Testis (tissue), 2 donors: ENCODE results near the gene MBP.

Experiments used
- POLR2A ChIP-seq: fragments of 450-650 bp; IDR thresholded peaks from one replicate; pipeline ENCODE4 v1.6.1; 2017; ENCODE audit warnings: antibody characterized with exemption, mild to moderate bottlenecking, moderate library complexity
- TF ChIP-seq, protein P1 (sequence below), 3 experiments: fragments of 450-650 bp in 2 of 3; fragments of 200-600 bp in 1 of 3; sonication (generic) in 1 of 3; IDR thresholded peaks; one replicate each; pipeline ENCODE4 v1.5.1; 2016 to 2019; ENCODE audit warnings: antibody characterized with exemption in 3 of 3, mild to moderate bottlenecking in 2 of 3, moderate library complexity in 1 of 3

DNA sequence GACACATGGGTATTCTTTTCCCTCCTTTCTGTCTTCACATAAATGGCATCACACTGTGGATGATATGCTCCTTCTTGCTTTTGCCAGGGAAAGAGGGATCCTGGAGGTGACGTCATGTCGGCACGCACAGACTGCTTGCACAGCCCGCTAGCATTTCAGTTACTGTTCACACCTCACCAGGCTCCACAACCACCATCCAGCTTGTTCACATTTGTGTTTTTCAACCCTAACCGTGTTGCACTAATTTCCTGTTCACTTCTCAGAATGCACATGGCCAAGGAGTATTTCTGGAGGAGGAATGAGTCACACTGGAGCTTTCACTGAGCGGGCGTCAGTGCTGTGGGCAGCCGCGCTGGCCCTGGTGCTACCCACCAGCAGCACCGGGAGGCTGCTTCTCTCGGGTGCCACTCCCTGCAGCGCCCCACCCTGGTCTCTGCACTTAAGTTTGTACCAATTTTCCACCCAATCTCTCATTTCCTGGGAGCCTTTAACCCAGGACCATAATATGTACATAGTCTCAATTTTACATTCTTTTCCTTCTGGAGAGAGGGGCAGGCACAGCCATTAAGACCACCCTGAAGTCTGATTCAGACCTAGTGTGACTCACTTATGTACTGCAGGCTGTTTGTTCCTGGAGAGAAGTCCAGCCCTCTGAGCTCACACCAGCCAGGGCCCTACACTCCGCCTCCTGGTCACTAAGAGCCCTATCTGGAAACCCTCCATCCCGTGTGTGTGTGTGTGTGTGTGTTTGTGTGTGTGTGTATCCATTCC lies 65.1 kb downstream of the MBP start:
- TF ChIP-seq, protein P1, sequence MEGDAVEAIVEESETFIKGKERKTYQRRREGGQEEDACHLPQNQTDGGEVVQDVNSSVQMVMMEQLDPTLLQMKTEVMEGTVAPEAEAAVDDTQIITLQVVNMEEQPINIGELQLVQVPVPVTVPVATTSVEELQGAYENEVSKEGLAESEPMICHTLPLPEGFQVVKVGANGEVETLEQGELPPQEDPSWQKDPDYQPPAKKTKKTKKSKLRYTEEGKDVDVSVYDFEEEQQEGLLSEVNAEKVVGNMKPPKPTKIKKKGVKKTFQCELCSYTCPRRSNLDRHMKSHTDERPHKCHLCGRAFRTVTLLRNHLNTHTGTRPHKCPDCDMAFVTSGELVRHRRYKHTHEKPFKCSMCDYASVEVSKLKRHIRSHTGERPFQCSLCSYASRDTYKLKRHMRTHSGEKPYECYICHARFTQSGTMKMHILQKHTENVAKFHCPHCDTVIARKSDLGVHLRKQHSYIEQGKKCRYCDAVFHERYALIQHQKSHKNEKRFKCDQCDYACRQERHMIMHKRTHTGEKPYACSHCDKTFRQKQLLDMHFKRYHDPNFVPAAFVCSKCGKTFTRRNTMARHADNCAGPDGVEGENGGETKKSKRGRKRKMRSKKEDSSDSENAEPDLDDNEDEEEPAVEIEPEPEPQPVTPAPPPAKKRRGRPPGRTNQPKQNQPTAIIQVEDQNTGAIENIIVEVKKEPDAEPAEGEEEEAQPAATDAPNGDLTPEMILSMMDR (IDR thresholded peaks at IDR 0.05), result no peak
- no peak for TF ChIP-seq POLR2A
